ENCODE results near the gene RPS6KB1.

DNA sequence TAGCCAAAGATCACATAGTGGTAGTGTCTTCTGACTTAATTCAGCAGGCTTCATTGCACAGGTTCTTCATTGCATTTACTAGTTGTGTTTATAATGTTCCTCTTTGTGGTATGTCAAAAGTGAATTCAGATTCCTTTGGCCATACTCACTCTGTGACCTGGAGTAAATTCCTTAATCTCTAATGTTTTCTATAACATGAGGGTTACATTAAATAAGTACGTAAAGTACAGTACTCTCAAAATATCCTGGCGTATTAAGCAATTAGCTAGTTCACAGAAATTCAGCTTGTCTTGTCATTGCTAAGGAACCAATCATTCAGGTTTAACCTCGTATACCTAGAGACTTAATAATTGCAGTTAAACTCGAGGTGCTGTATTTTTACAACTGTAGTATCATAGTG is 4.2 kb downstream of the RPS6KB1 start:
- TF ChIP-seq POLR2A (IDR thresholded peaks at IDR 0.05): no peak
- TF ChIP-seq, protein P1, sequence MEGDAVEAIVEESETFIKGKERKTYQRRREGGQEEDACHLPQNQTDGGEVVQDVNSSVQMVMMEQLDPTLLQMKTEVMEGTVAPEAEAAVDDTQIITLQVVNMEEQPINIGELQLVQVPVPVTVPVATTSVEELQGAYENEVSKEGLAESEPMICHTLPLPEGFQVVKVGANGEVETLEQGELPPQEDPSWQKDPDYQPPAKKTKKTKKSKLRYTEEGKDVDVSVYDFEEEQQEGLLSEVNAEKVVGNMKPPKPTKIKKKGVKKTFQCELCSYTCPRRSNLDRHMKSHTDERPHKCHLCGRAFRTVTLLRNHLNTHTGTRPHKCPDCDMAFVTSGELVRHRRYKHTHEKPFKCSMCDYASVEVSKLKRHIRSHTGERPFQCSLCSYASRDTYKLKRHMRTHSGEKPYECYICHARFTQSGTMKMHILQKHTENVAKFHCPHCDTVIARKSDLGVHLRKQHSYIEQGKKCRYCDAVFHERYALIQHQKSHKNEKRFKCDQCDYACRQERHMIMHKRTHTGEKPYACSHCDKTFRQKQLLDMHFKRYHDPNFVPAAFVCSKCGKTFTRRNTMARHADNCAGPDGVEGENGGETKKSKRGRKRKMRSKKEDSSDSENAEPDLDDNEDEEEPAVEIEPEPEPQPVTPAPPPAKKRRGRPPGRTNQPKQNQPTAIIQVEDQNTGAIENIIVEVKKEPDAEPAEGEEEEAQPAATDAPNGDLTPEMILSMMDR (IDR thresholded peaks at IDR 0.05): no peak
